Mesodermal cell (in vitro differentiated cells): ENCODE measurements around the gene PAPOLB.

Experiments
- H3K27ac ChIP-seq: 2 replicates; pipeline ENCODE4 v1.7.0; 2013; ENCODE audit warnings: mild to moderate bottlenecking, low read depth, low read length, moderate library complexity; ENCODE audit not compliant: severe bottlenecking
- H3K36me3 ChIP-seq: 2 replicates; pipeline ENCODE4 v1.7.1; 2013; ENCODE audit warnings: mild to moderate bottlenecking, low read length, moderate library complexity; ENCODE audit not compliant: control insufficient read depth, insufficient read depth
- H3K4me1 ChIP-seq: one replicate; pipeline ENCODE4 v1.7.1; 2013; ENCODE audit warnings: mild to moderate bottlenecking, low read length; ENCODE audit not compliant: insufficient read depth, control insufficient read depth, poor library complexity, severe bottlenecking
- H3K4me3 ChIP-seq: 2 replicates; pipeline ENCODE4 v1.7.0; 2013; ENCODE audit warnings: low read length, control low read depth, mild to moderate bottlenecking; ENCODE audit not compliant: insufficient read depth, poor library complexity, severe bottlenecking; ENCODE audit errors: extremely low read depth
- H3K9me3 ChIP-seq: 2 replicates; pipeline ENCODE4 v1.7.1; 2013; ENCODE audit warnings: mild to moderate bottlenecking, low read length, moderate library complexity; ENCODE audit not compliant: control insufficient read depth
- WGBS, 2 experiments: methylation state at CpG; one replicate each; pipeline ENCODE4 v1.1.5; 2013; ENCODE audit warnings: missing lambda C conversion rate in 2 of 2; ENCODE audit not compliant: insufficient coverage in 2 of 2; 5-methylcytosine and 5-hydroxymethylcytosine counted together

Gene PAPOLB

GRCh38 chr7:4820967-4821471 is 40.8 kb downstream of the PAPOLB start:
- WGBS, 2 experiments: 94% methylated on average over 20 of the region's 20 CpGs
- no peak overlapping the region for H3K27ac ChIP-seq

GRCh38 chr7:4820405-4820966 is 41.3 kb downstream of the PAPOLB start:
- no peaks in the 10 kb centered on the region for H3K4me1 ChIP-seq
- H3K4me3 ChIP-seq: no peak overlapping the region
- no peaks in the 10 kb centered on the region for H3K9me3 ChIP-seq
- 91 to 93% methylated on average over 7 to 15 of the region's 19 CpGs for WGBS, 2 experiments
- no peak overlapping the region for H3K27ac ChIP-seq
- no peaks in the 10 kb centered on the region for H3K36me3 ChIP-seq

More at GRCh38 chr7:4820967-4821471, 40.8 kb downstream of the PAPOLB start:
- H3K4me1 ChIP-seq: no peaks in the 10 kb centered on the region
- H3K4me3 ChIP-seq: no peak overlapping the region
- no peaks in the 10 kb centered on the region for H3K36me3 ChIP-seq
- no peaks in the 10 kb centered on the region for H3K9me3 ChIP-seq

DNA sequence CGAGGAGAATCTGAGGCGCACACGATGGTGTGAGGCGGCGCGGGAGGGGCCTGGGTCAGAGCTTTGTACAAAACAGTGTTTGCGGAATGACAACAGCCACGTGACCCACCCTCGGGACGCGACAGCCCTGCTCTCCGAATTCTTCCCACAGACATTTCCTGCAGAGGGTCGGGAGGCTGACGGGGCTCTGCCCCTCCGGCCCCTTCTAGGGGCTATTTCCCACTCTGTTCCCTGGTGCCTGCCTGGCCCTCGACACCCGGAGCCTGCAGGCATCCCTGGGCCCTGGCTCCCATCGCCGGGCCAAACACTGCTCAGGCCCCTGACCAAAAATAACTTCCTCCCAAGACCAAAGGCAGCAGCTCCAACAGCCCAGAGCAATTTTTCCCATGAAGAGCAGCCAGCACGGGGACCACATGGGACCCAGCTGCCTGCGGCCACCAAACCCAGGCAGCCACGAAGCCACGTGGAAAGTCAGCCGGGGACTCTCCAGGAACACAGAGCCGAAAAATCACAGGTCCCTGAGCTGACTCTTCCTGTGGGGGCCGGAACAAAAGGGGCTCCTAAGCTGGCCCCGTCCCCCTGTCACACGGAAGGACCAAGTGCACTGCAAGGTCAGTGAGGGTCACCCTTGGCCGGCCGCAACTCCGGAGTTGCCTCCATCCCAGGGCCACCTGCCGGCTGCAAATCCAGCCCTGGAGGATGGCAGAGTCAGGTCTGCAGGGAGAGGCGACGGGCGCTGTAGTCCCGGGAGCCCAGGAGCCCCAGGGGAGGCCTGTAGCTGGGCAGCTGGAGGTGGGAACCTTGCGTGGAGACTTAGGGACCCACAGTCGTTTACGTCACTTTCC is 42.0 kb downstream of the PAPOLB start:
- WGBS, 2 experiments: 91 to 94% methylated on average over 36 to 39 of the region's 39 CpGs
- Histone ChIP-seq H3K9me3 (no peaks in the 10 kb centered on the region), H3K4me3 (no peak overlapping the region), H3K36me3 (no peaks in the 10 kb centered on the region), H3K4me1 (no peaks in the 10 kb centered on the region), H3K27ac (no peak overlapping the region)

DNA sequence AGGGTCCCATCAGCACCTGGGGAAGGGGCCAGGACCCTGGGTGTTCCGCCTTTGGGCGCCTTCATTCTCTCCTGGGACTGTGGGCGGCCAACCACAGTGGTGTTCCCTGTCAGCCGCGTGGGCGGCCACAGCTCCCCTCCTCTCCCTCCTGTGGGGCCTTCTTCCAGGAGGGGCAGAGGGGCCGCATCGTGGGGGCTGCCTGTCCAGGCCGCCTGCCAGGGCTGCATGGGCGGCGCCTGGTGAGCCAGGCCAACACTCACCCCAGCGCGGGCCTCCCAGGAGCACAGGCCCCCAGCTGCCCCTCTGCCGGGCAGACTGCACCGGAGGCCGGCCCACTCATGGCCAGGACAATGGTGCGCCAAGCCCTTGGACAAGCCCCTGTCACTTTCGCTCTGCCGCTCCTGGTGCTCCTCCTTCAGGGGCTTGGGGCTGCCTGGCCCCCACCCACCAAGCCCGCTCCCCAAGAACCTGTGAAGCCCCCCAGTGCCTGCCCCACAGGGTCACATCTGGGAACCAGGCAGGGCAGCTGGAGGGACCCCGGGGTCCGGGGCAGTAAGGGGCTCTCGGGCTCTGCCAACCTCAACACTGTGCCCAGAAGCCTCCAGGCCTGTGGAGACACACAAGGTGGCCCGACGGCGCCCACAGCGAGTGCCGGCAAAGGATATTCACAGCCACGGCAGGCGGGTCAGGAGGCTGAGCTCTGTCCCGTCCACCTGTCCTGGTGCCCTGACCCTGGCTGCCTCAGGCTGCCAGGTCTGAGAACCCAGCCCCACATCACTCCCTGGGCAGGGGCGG is 43.6 kb downstream of the PAPOLB start:
- H3K4me3 ChIP-seq: no peak overlapping the region
- no peaks in the 10 kb centered on the region for H3K36me3 ChIP-seq
- no peak overlapping the region for H3K27ac ChIP-seq
- H3K4me1 ChIP-seq: no peaks in the 10 kb centered on the region
- 91 to 94% methylated on average over 16 to 32 of the region's 32 CpGs for WGBS, 2 experiments
- no peaks in the 10 kb centered on the region for H3K9me3 ChIP-seq

DNA sequence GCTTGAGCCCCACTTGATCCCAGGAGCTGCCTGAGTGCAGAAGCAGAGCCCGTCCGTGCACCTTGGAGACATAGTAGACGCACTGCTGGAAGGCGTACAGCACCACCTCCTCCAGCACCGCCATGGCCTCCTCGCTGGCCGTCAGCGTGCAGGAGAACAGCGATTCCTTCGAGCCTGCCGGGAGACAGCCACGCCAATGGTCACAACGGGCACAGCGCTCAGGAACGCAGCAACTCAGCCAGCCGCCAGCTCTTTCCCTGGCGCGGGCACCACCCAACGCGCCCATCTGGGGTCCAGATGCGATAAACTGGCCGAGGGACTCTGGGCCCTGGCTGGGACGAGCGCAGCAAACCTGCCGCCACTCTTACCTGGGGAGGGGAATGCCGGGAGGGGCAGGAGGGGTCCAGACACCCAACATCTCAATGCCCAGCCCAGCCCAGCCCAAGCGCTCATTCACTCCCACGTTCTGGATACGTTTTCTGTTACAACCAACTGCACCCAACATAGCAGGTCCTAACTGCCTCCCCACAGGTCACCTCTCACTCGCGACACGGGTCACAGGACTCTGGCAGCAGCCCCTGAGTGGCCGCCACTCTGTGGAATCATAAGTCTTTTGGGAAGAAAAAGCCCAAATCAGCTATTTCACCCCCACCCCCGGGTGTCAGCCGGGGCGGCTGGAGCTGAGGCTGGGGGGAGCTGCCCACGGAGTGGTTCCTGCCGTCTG is 44.5 kb downstream of the PAPOLB start:
- H3K27ac ChIP-seq: no peak overlapping the region
- H3K4me3 ChIP-seq: no peak overlapping the region
- no peaks in the 10 kb centered on the region for H3K36me3 ChIP-seq
- no peaks in the 10 kb centered on the region for H3K9me3 ChIP-seq
- H3K4me1 ChIP-seq: no peaks in the 10 kb centered on the region
- WGBS, 2 experiments: 94 to 95% methylated on average over 32 to 34 of the region's 38 CpGs

GRCh38 chr7:4816419-4817080 is 45.3 kb downstream of the PAPOLB start:
- Histone ChIP-seq H3K9me3 (no peaks in the 10 kb centered on the region), H3K4me3 (no peak overlapping the region), H3K36me3 (no peaks in the 10 kb centered on the region), H3K27ac (no peak overlapping the region), H3K4me1 (no peaks in the 10 kb centered on the region)
- WGBS, 2 experiments: 93 to 96% methylated on average over 21 to 26 of the region's 26 CpGs

- no peaks in the 10 kb centered on the region for H3K36me3 ChIP-seq
- WGBS, 2 experiments: 90 to 94% methylated on average over 33 to 36 of the region's 38 CpGs
- no peak overlapping the region for H3K27ac ChIP-seq
- no peak overlapping the region for H3K4me3 ChIP-seq
- no peaks in the 10 kb centered on the region for H3K9me3 ChIP-seq
- H3K4me1 ChIP-seq: no peaks in the 10 kb centered on the region
Observed at GRCh38 chr7:4815609-4816418, 46.0 kb downstream of the PAPOLB start.

DNA sequence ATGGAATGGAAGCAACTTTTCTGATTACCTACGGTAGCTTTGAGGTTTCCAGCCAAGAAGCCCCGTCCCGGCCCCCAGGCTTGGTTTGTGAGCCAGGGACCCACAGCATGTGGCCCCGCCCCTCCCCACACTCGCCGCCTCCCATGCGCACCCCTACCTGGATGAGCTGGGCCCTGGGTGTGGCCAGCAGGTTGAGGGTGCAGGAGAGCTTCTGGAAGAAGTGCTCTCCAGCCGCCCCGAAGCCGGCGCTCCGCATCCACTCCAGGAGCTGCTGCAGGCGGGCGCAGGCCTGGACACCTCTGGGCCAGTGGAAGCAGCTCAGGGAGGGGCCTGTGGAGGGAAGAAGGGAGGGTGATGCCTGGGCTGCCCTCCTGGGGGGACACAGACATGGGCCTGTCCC is 46.7 kb downstream of the PAPOLB start:
- no peak overlapping the region for H3K4me3 ChIP-seq
- no peaks in the 10 kb centered on the region for H3K4me1 ChIP-seq
- WGBS, 2 experiments: 94 to 99% methylated on average over 4 to 13 of the region's 14 CpGs
- H3K27ac ChIP-seq: no peak overlapping the region
- no peaks in the 10 kb centered on the region for H3K36me3 ChIP-seq
- H3K9me3 ChIP-seq: no peaks in the 10 kb centered on the region

- H3K27ac ChIP-seq: no peak overlapping the region
- WGBS, 2 experiments: 87 to 89% methylated on average over 13 to 14 of the region's 14 CpGs
Observed at GRCh38 chr7:4814433-4814832, 47.4 kb downstream of the PAPOLB start.

More at GRCh38 chr7:4814433-4814832, 47.4 kb downstream of the PAPOLB start:
- H3K4me1 ChIP-seq: no peaks in the 10 kb centered on the region
- H3K36me3 ChIP-seq: no peaks in the 10 kb centered on the region
- no peak overlapping the region for H3K4me3 ChIP-seq
- H3K9me3 ChIP-seq: no peaks in the 10 kb centered on the region
